Loucy (cell line): Measurements from ENCODE around the gene MFSD6.
A peak's percentile ranks its signal among the peaks of the same experiment; 100 is the strongest.

ENCODE experiments used
- H2AFZ ChIP-seq: fragments of 200-600 bp; sonication (generic); 2 replicates; pipeline ENCODE4 v1.6.0; 2016; ENCODE audit warnings: antibody characterized with exemption, mild to moderate bottlenecking, low read length, moderate library complexity
- H3F3A ChIP-seq: fragments of 200-600 bp; 2 replicates; pipeline ENCODE4 v1.6.0; 2016; ENCODE audit warnings: antibody characterized with exemption, low read depth, mild to moderate bottlenecking
- H3K27me3 ChIP-seq: fragments of 200-600 bp; sonication (generic); 2 replicates; pipeline ENCODE4 v1.6.1; 2014; ENCODE audit warnings: low read length, mild to moderate bottlenecking; ENCODE audit not compliant: insufficient read depth, poor library complexity, severe bottlenecking
- H3K36me3 ChIP-seq: fragments of 200-600 bp; sonication (generic); 2 replicates; pipeline ENCODE4 v1.6.1; 2016; ENCODE audit warnings: low read length; ENCODE audit not compliant: insufficient read depth
- H3K4me1 ChIP-seq: fragments of 200-600 bp; sonication (generic); 2 replicates; pipeline ENCODE4 v1.5.1; 2014; ENCODE audit warnings: low read length, mild to moderate bottlenecking; ENCODE audit not compliant: insufficient read depth, poor library complexity, severe bottlenecking
- H3K4me2 ChIP-seq: fragments of 200-600 bp; sonication (generic); 2 replicates; pipeline ENCODE4 v1.6.0; 2014; ENCODE audit warnings: antibody characterized with exemption, low read length, low read depth, mild to moderate bottlenecking; ENCODE audit not compliant: poor library complexity, severe bottlenecking
- H3K4me3 ChIP-seq: fragments of 200-600 bp; sonication (generic); 2 replicates; pipeline ENCODE4 v1.5.1; 2014; ENCODE audit warnings: low read length, mild to moderate bottlenecking, mixed read lengths; ENCODE audit not compliant: poor library complexity, severe bottlenecking
- H3K79me2 ChIP-seq: fragments of 200-600 bp; sonication (generic); 2 replicates; pipeline ENCODE4 v1.6.1; 2014; ENCODE audit warnings: low read length; ENCODE audit not compliant: insufficient read depth
- H3K9ac ChIP-seq: fragments of 200-600 bp; sonication (generic); 2 replicates; pipeline ENCODE4 v1.6.0; 2014; ENCODE audit warnings: mild to moderate bottlenecking, low read depth, low read length, moderate library complexity; ENCODE audit not compliant: poor library complexity, severe bottlenecking
- H3K9me2 ChIP-seq: fragments of 200-600 bp; sonication (generic); replicated peaks from 2 replicates; pipeline ENCODE4 v1.6.1; 2016; ENCODE audit warnings: low read depth, low read length, mixed read lengths
- H3K9me3 ChIP-seq: fragments of 200-600 bp; sonication (generic); 2 replicates; pipeline ENCODE4 v1.6.1; 2014; ENCODE audit warnings: mild to moderate bottlenecking, antibody characterized with exemption, low read length, low read depth; ENCODE audit not compliant: insufficient read depth
- H4K20me1 ChIP-seq: fragments of 200-600 bp; sonication (generic); 2 replicates; pipeline ENCODE4 v1.6.0; 2014; ENCODE audit warnings: antibody characterized with exemption, low read length, mild to moderate bottlenecking; ENCODE audit not compliant: insufficient read depth, poor library complexity, severe bottlenecking
- CTCF ChIP-seq: fragments of 200-600 bp; sonication (generic); conservative IDR thresholded peaks from 2 replicates; pipeline ENCODE4 v1.5.1; 2014; ENCODE audit warnings: mild to moderate bottlenecking, antibody characterized with exemption, low read length
- EZH2phosphoT487 ChIP-seq: fragments of 200-600 bp; IDR thresholded peaks from 2 replicates; pipeline ENCODE4 v1.6.1; 2018; ENCODE audit warnings: antibody characterized with exemption, mild to moderate bottlenecking, moderate library complexity, borderline replicate concordance

The MFSD6 gene

GRCh38 chr2:190534310-190535120 is 126.4 kb downstream of the MFSD6 start, which contains the start of gene NEMP2:
TSS of gene NEMP2 (minus strand) at chr2:190534722. CDS start at chr2:190534655, 67 bp downstream.
- no peaks in the 10 kb centered on the region for H4K20me1 ChIP-seq
- H3K4me3 ChIP-seq = peak within 1 kb of the TSS; percentile 83
- H3K36me3 ChIP-seq = no peaks in the 10 kb centered on the region
- peak within 1 kb of the TSS; percentile 94 for H3K9ac ChIP-seq
- peaks cover 51% of the 10 kb centered on the region for H3K4me1 ChIP-seq
- H3F3A ChIP-seq = peaks cover 9% of the 10 kb centered on the region
- H3K9me3 ChIP-seq = peaks cover 6% of the 10 kb centered on the region; the same call in 1 of the 2 replicates
- H2AFZ ChIP-seq = peak within 1 kb of the TSS; percentile 76
- no peaks in the 10 kb centered on the region for H3K27me3 ChIP-seq
- H3K4me2 ChIP-seq = peak within 1 kb of the TSS; percentile 88
- peaks cover 39% of the 10 kb centered on the region for H3K79me2 ChIP-seq
- H3K9me2 ChIP-seq = no peaks in the 10 kb centered on the region
- TF ChIP-seq CTCF = no peak
- no peak for TF ChIP-seq EZH2phosphoT487

- Histone ChIP-seq H3K79me2 (peaks cover 39% of the 10 kb centered on the region), H2AFZ (peak overlapping the region; percentile 76), H3K4me1 (peaks cover 46% of the 10 kb centered on the region), H3K4me2 (peak overlapping the region; percentile 88), H3K9me3 (peaks cover 11% of the 10 kb centered on the region; the same call in 1 of the 2 replicates), H4K20me1 (no peaks in the 10 kb centered on the region), H3K9ac (peak overlapping the region; percentile 94), H3K4me3 (peak overlapping the region; percentile 83), H3F3A (peaks cover 9% of the 10 kb centered on the region), H3K9me2 (no peaks in the 10 kb centered on the region), H3K36me3 (no peaks in the 10 kb centered on the region), H3K27me3 (no peaks in the 10 kb centered on the region)
- TF ChIP-seq EZH2phosphoT487 (no peak), CTCF (no peak)
Measured at GRCh38 chr2:190535121-190535439, 126.9 kb downstream of the MFSD6 start.

GRCh38 chr2:190535586-190535985 is 127.4 kb downstream of the MFSD6 start:
- peak overlapping the region; percentile 83 for H3K4me3 ChIP-seq
- no peaks in the 10 kb centered on the region for H3K36me3 ChIP-seq

More at GRCh38 chr2:190535586-190535985, 127.4 kb downstream of the MFSD6 start:
- Histone ChIP-seq H2AFZ (no peak overlapping the region), H3K79me2 (peaks cover 39% of the 10 kb centered on the region), H3K4me1 (peaks cover 41% of the 10 kb centered on the region), H3F3A (peaks cover 9% of the 10 kb centered on the region), H3K9me2 (no peaks in the 10 kb centered on the region), H3K4me2 (peak overlapping the region; percentile 88), H3K9me3 (peaks cover 16% of the 10 kb centered on the region; the same call in 1 of the 2 replicates), H4K20me1 (no peaks in the 10 kb centered on the region), H3K27me3 (no peaks in the 10 kb centered on the region), H3K9ac (peak overlapping the region; percentile 94)
- TF ChIP-seq EZH2phosphoT487 = no peak
- no peak for TF ChIP-seq CTCF
